OCI-LY3 (cell line): Measurements from ENCODE around the gene EFHD1.

ENCODE experiments used
- CTCF ChIP-seq: fragments of 200-600, 300-600 bp; sonication (generic); IDR thresholded peaks from 2 replicates; pipeline ENCODE4 v1.5.1; 2014; ENCODE audit warnings: antibody characterized with exemption, low read length, low read depth
- EZH2phosphoT487 ChIP-seq: fragments of 200-600 bp; shearing (Covaris generic); IDR thresholded peaks from 2 replicates; pipeline ENCODE4 v1.6.1; 2018; ENCODE audit warnings: antibody characterized with exemption, mixed run types, low read depth

GRCh38 chr2:232587512-232587911, 45.9 kb upstream of the EFHD1 start:
- TF ChIP-seq EZH2phosphoT487 (no peak), CTCF (no peak)
